ENCODE measurements around the gene CCDC141.
"Not testable (repeated sequence)": the region's sequence is repeated elsewhere in the genome, so short reads cannot be mapped to it uniquely, and the experiment has no call there.

The CCDC141 gene

DNA sequence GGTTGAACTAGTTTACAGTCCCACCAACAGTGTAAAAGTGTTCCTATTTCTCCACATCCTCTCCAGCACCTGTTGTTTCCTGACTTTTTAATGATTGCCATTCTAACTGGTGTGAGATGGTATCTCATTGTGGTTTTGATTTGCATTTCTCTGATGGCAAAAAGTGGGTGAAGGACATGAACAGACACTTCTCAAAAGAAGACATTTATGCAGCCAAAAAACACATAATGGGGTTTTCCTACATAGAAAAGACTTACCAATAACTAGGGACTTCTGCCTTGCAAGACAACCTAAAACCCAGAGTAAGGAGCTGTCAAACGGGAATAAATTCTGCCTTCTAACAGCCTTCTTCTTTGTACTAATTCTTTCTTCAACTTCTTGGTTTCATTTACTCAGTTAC lies 4.3 kb downstream of the CCDC141 start:
- not testable (repeated sequence) for H3K4me3 ChIP-seq (ENCODE audit: low read depth, low read length)

DNA sequence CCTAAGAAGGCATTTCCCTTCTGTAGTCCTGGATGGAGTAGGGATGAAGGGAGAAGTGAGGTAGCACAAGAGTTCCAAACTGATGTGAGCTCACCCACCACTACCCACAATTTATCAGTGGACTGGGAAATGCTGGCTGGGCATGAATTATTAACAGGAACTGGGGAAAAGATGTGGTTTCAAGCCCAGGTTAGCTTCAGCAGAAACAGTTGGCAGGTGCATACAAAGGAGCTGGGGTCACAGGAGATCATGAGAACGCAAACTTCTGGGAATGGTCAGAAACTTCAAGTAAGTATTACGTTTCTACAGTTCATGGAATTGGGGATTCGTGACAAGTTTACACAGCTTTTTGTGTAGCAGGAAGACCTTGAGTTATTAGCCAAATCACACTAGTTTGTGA lies 5.4 kb downstream of the CCDC141 start:
- no peak overlapping the region for H3K4me3 ChIP-seq (ENCODE audit: low read depth, low read length)

GRCh38 chr2:179037807-179038206 lies 12.1 kb downstream of the CCDC141 start:
- no peak overlapping the region for H3K4me3 ChIP-seq (ENCODE audit: low read depth, low read length)

- no peak overlapping the region for H3K4me3 ChIP-seq (ENCODE audit: low read depth, low read length)
These were observed 13.5 kb downstream of the CCDC141 start for GRCh38 chr2:179036353-179036905.

GRCh38 chr2:179031731-179032408 lies 18.1 kb downstream of the CCDC141 start:
- H3K4me3 ChIP-seq (ENCODE audit: low read depth, low read length): no peak overlapping the region

GRCh38 chr2:179024445-179024844 lies 25.5 kb downstream of the CCDC141 start:
- H3K4me3 ChIP-seq (ENCODE audit: low read depth, low read length): no peak overlapping the region

- no peak overlapping the region for H3K4me3 ChIP-seq (ENCODE audit: low read depth, low read length)
These were observed 27.3 kb downstream of the CCDC141 start for GRCh38 chr2:179022685-179023084.

GRCh38 chr2:179021258-179021657 lies 28.7 kb downstream of the CCDC141 start:
- H3K4me3 ChIP-seq (ENCODE audit: low read depth, low read length): no peak overlapping the region

DNA sequence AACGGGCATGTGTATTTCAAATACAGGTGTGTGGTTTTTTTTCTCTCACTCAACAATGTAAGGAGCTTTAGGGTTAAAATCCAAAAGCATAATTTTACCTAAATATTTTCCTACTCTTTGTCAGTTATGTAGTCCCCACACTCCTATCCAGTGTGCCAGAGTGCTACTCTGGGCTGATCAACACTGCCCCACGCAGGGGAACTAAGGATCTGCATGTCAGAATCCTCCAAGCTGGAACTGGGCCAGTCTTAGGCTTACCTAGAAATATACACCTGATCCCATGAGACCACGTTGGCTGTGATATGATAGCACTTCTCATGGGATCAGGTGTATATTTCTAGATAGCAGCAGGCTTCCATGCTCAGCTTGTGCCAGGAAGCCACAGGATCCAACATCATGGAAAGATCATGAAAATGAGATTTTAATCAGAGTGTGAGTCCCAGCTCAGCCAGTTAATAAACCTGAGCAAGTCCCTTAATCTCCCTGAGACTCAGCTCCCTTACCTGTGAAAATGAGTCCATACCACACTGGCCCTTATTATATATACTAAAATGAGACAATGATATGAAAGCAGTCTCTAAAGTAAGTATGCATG lies 29.7 kb downstream of the CCDC141 start:
- no peak overlapping the region for H3K4me3 ChIP-seq (ENCODE audit: low read depth, low read length)

- no peak overlapping the region for H3K4me3 ChIP-seq (ENCODE audit: low read depth, low read length)
These were observed 30.7 kb downstream of the CCDC141 start for GRCh38 chr2:179019260-179019659.

DNA sequence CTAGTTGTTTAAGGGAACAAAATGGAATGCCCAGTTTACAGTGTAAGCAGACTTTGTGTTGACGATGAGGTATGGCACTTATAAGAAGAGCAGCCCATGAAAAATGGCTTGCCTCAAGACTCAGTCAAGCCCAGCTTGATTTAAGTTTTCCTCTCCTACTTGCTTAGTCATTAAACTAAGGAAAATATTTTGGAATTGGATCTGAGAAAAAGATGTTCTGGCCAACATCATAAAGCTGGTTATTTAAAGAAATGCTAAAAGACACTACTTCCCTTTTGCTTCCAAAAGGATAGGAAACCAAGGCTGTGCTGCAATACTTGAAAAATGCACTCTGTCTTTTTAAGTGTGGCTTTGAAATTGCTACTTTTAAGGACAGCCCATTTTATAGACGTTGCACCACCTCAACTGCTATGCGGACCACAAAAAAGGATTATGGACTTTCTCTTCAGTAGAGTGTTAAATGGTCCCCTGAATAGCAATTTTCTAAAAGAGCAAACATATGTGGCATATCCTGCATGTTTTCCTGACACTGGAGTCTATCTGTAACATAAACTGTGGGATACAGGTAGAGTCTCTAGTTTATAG lies 32.1 kb downstream of the CCDC141 start:
- no peak overlapping the region for H3K4me3 ChIP-seq (ENCODE audit: low read depth, low read length)

- not testable (repeated sequence) for H3K4me3 ChIP-seq (ENCODE audit: low read depth, low read length)
These were observed 35.7 kb downstream of the CCDC141 start for GRCh38 chr2:179014189-179014588.

DNA sequence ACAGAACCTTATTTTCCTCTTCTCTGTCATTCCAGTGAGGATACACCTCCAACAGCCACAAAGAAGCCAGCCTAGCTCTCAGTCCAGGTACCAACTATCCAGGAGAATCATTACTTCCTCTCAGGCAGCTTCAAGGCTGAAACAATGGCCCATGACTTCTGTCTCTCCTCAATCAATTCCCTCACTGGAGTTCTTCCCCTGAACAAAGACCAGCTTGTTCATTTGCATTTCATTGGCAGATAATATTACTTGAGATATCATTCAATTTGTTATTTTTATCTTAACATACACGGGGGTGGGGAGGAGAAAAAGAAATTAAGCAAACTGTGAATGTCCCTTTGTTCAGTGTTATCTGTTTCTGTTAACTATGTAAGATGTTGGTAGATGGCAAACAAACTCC lies 44.0 kb downstream of the CCDC141 start:
- H3K4me3 ChIP-seq (ENCODE audit: low read depth, low read length): no peak overlapping the region

- no peak overlapping the region for H3K4me3 ChIP-seq (ENCODE audit: low read depth, low read length)
These were observed 50.5 kb downstream of the CCDC141 start for GRCh38 chr2:178999476-178999875.

GRCh38 chr2:178998539-178998938 lies 51.4 kb downstream of the CCDC141 start:
- H3K4me3 ChIP-seq (ENCODE audit: low read depth, low read length): no peak overlapping the region

DNA sequence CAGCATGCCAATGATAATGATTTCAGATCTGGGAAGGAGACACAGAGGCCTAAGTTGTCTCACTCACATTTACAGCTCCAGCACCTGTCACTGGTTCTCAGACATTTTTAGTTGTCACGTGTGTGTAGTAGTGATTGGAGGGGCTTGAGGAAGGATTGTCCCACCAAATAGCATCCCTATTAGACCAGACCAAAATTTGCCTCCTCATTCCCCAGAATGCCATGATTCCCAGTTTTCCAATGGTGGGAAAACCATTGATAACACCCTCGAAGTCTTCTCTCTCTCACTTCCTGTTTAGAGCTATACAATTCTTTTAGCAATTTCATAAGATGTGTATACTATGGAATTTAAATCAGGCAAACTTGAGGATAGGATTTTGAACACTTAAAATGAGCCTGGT lies 52.5 kb downstream of the CCDC141 start:
- no peak overlapping the region for H3K4me3 ChIP-seq (ENCODE audit: low read depth, low read length)

DNA sequence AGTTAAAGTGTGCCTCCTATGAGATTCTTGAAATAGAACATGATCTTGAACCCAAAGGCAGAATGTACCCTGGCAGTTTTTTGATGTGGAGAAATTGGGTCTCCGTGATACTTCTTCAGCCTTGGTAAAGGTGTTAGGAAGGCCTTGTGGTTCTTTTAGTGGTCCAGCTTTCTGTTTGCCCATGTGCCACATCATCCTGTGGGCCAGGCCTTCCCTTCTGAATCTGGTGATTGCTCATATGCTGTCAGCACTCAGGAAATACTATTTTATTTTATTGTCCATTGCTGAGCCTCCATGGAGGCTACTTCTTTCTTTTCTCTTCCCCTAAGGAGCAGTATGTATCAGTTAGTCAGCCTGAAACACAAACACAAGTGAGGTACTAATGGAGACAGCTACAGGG lies 52.9 kb downstream of the CCDC141 start:
- H3K4me3 ChIP-seq (ENCODE audit: low read depth, low read length): no peak overlapping the region

DNA sequence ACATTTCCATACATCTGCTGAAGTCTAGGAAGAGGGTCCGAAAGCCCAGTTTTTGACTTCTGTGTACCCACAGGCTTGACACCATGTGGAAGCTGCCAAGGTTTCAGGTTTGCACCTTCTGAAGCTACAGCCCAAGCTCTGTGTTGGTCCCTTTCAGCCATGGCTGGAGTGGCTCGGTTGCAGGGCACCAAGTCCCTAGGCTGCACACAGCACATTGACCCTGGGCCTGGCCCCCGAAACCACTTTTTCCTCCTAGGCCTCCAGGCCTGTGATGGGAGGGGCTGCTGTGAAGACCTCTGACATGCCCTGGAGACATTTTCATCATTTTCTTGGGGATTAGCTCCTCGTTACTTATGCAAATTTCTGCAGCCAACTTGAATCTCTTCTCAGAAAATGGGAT lies 55.7 kb downstream of the CCDC141 start:
- H3K4me3 ChIP-seq (ENCODE audit: low read depth, low read length): no peak overlapping the region

- no peak overlapping the region for H3K4me3 ChIP-seq (ENCODE audit: low read depth, low read length)
These were observed 56.1 kb downstream of the CCDC141 start for GRCh38 chr2:178993788-178994187.

GRCh38 chr2:178992719-178993118 lies 57.2 kb downstream of the CCDC141 start:
- not testable (repeated sequence) for H3K4me3 ChIP-seq (ENCODE audit: low read depth, low read length)

GRCh38 chr2:178990533-178991241 lies 59.2 kb downstream of the CCDC141 start:
- no peak overlapping the region for H3K4me3 ChIP-seq (ENCODE audit: low read depth, low read length)

- not testable (repeated sequence) for H3K4me3 ChIP-seq (ENCODE audit: low read depth, low read length)
These were observed 60.5 kb downstream of the CCDC141 start for GRCh38 chr2:178989424-178989823.
